WTC11 (cell line): ENCODE measurements around the gene TMEM154.

ENCODE experiments used
- ATF6 ChIP-seq: sonication (generic); formaldehyde crosslinking; IDR thresholded peaks from 2 replicates; pipeline ENCODE4 v1.8.1; 2023; ENCODE audit warnings: mild to moderate bottlenecking, missing genetic modification reagents
- CTCF ChIP-seq: fragments of 200-600 bp; IDR thresholded peaks from 2 replicates; pipeline ENCODE4 v1.8.0; 2022; ENCODE audit warnings: antibody characterized with exemption
- E2F4 ChIP-seq: sonication (generic); formaldehyde crosslinking; IDR thresholded peaks from 2 replicates; pipeline ENCODE4 v1.8.1; 2022; ENCODE audit warnings: low read depth, mild to moderate bottlenecking, moderate library complexity, missing genetic modification reagents, borderline replicate concordance
- NR2C2 ChIP-seq: sonication (generic); formaldehyde crosslinking; IDR thresholded peaks from 2 replicates; pipeline ENCODE4 v1.8.0; 2022; ENCODE audit warnings: mild to moderate bottlenecking, missing genetic modification reagents
- RELA ChIP-seq: sonication (generic); formaldehyde crosslinking; IDR thresholded peaks from 2 replicates; pipeline ENCODE4 v1.8.1; 2022; ENCODE audit warnings: missing genetic modification reagents, mild to moderate bottlenecking, borderline replicate concordance
- USF1 ChIP-seq: sonication (generic); formaldehyde crosslinking; IDR thresholded peaks from 2 replicates; pipeline ENCODE4 v1.8.0; 2022; ENCODE audit warnings: mild to moderate bottlenecking, missing genetic modification reagents
- ZNF423 ChIP-seq: fragments of 250-450 bp; sonication (Bioruptor Pico); IDR thresholded peaks from 2 replicates; pipeline ENCODE4 v2.1.2; 2022; ENCODE audit warnings: mild to moderate bottlenecking, moderate library complexity

GRCh38 chr4:152727784-152728183 is 48.0 kb upstream of the TMEM154 start:
- TF ChIP-seq ZNF423 (CRISPR knock-in tag) (no peak), CTCF (no peak), USF1 (CRISPR knock-in tag) (no peak), NR2C2 (CRISPR knock-in tag) (no peak), ATF6 (CRISPR knock-in tag) (no peak), RELA (CRISPR knock-in tag) (no peak), E2F4 (no peak)
